Right lobe of liver (tissue), 4 donors: ENCODE measurements around the gene KATNBL1.

Source experiments
- POLR2A ChIP-seq: fragments of 450-650 bp; IDR thresholded peaks from one replicate; pipeline ENCODE4 v1.6.1; 2017; ENCODE audit warnings: antibody characterized with exemption, mild to moderate bottlenecking
- TF ChIP-seq, protein P1 (sequence below), 4 donors: fragments of 200-600 bp in 3 of 4; fragments of 450-650 bp in 1 of 4; IDR thresholded peaks; one replicate each; pipeline versions ENCODE4 v1.5.1 to v1.8.0; 2016 to 2022; ENCODE audit warnings: antibody characterized with exemption in 4 of 4, mild to moderate bottlenecking in 2 of 4
- donor health status: DM: no; HTN: no; CAD: no.
- donor health status: DM: no; HTN: no; CAD: no.
- donor health status: DM: no; HTN: yes; CAD: no.

DNA sequence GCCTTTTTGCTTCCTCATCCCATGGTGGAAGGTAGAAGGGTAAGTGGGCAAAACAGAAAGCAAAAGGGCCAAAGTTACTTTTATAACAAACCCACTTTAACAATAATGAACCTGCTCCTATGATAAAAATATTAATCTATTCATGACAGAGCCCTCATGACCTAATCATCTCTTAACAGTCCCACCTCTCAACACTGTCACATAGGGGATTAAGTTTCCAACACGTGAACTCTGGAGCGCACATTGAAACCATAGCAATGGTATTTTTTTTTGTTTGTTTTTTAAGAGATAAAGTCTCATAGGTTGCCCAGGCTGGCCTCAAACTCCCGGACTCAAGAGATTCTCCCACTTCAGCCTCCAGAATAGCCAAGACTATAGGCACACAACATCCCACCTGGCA lies 30.7 kb downstream of the KATNBL1 start:
- TF ChIP-seq, protein P1, sequence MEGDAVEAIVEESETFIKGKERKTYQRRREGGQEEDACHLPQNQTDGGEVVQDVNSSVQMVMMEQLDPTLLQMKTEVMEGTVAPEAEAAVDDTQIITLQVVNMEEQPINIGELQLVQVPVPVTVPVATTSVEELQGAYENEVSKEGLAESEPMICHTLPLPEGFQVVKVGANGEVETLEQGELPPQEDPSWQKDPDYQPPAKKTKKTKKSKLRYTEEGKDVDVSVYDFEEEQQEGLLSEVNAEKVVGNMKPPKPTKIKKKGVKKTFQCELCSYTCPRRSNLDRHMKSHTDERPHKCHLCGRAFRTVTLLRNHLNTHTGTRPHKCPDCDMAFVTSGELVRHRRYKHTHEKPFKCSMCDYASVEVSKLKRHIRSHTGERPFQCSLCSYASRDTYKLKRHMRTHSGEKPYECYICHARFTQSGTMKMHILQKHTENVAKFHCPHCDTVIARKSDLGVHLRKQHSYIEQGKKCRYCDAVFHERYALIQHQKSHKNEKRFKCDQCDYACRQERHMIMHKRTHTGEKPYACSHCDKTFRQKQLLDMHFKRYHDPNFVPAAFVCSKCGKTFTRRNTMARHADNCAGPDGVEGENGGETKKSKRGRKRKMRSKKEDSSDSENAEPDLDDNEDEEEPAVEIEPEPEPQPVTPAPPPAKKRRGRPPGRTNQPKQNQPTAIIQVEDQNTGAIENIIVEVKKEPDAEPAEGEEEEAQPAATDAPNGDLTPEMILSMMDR (IDR thresholded peaks at IDR 0.05) = no peak
- TF ChIP-seq POLR2A = no peak
